ENCODE results near the gene FNDC3B. TPM values are rescaled to one million over a fixed set of nuclear protein-coding genes. Genes with fewer than 3 reads are reported as not detected.

FNDC3B gene
- polyA plus RNA-seq, 2 of the 4 experiments (the other 2 are of a cell fraction) = 29.5 to 33.6 TPM

DNA sequence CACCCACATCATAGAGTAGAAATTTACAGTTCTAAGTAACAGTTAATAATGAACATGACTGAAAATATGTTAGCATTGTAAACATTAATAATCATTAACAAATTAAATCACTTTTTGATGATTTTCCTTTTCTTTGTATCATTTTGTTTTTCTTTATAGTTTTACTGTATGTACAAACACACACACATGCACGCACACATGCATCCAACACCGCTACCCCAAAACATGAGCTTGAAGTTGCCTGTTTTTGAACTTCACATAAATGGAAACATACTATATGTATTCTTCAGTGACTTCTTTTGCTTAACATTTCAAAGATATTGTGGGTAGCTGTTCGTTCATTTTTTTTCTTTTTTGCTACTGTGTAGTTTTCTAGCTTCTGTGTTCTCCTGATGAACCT lies 123.9 kb downstream of the FNDC3B start:
- CTCF ChIA-PET = no interaction called here
- no peak for DNase-seq (ENCODE audit: low read depth in 1 of 2, low spot score in 1 of 2)

DNA sequence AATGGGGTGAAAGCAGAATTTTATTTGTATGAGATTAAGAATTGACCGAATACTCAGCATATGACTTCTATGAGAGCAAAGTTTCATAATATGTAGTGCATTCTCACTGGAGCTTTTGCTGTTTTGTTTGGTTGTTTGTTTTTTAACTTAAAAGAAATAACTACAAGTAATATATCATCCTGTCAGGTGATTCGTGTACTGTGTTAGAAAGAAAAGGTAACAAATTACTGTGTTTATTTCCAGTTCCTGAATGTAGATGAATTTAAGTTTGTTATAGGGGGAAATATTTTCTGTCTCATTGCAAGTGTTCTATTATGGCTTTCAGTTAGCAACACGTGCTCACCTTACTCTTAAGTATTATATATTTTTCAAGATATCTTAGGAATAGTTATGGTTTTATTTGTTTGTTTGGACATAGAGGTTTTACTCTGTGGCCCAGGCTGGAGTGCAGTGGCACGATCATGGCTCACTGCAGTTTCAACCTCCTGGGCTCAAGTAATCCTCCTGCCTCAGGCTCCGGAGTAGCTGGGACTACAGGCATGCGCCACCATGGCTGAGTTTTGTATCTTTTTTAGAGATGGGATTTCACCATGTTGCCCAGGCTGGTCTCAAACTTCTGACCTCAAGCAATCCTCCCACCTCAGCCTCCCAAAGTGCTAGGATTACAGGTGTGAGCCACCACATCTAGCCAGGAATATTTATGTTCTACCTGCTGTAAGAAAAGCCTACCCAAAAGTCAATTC lies 125.4 kb downstream of the FNDC3B start:
- H3K27ac ChIP-seq = peak overlapping the region; percentile 52 to 72; a peak in 5 of 6 replicates
- no peaks in the 10 kb centered on the region for H3K9me3 ChIP-seq
- WGBS (ENCODE audit: missing lambda C conversion rate) = 91% methylated on average over 6 of the region's 6 CpGs
- CTCF ChIA-PET = no interaction called here
- H3K4me3 ChIP-seq = no peak overlapping the region
- FAIRE-seq (no peak), DNase-seq (ENCODE audit: low read depth in 1 of 2, low spot score in 1 of 2) (no peak), ATAC-seq (no peak)
- peaks cover 88% of the 10 kb centered on the region for H3K4me1 ChIP-seq
- TF ChIP-seq, protein P1, sequence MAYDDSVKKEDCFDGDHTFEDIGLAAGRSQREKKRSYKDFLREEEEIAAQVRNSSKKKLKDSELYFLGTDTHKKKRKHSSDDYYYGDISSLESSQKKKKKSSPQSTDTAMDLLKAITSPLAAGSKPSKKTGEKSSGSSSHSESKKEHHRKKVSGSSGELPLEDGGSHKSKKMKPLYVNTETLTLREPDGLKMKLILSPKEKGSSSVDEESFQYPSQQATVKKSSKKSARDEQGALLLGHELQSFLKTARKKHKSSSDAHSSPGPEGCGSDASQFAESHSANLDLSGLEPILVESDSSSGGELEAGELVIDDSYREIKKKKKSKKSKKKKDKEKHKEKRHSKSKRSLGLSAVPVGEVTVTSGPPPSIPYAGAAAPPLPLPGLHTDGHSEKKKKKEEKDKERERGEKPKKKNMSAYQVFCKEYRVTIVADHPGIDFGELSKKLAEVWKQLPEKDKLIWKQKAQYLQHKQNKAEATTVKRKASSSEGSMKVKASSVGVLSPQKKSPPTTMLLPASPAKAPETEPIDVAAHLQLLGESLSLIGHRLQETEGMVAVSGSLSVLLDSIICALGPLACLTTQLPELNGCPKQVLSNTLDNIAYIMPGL (CRISPR knock-in tag; IDR thresholded peaks at IDR 0.05; ENCODE audit: borderline replicate concordance) = no peak
- no peak overlapping the region; the same call in 2 of the 3 replicates for H3K4me2 ChIP-seq
- POLR2A ChIA-PET = no interaction called here

More for the DNA sequence above, 123.9 kb downstream of the FNDC3B start:
- H3K4me1 ChIP-seq = peaks cover 88% of the 10 kb centered on the region
- FAIRE-seq = no peak
- ATAC-seq = no peak
- no peaks in the 10 kb centered on the region for H3K9me3 ChIP-seq
- no peak overlapping the region for H3K4me3 ChIP-seq
- WGBS (ENCODE audit: missing lambda C conversion rate) = 89% methylated on average over 3 of the region's 3 CpGs
- peak overlapping the region; percentile 52 to 74 for H3K27ac ChIP-seq
- POLR2A ChIA-PET = no interaction called here
- H3K4me2 ChIP-seq = no peak overlapping the region; the same call in 2 of the 3 replicates
- TF ChIP-seq EHF (CRISPR knock-in tag; IDR thresholded peaks at IDR 0.05) (no peak), SREBF2 (IDR thresholded peaks at IDR 0.05) (no peak)

DNA sequence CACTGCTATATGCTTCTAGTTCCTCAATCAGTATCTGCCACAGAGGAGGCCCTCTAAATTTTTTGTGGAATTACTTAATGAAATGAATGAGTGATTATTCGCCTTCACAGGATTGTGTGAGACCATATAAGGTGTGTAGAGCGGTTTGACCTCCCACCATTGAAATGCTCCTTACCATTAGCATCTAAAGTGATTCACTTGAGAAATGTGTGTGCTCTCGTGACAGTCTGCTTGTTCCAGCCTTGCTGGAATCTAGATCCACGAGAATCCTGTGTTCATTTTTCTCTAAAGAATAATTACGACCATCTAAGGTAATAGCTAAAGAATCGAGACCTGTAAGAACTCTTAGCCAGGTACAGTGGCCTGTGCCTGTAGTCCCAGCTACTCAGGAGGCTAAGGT lies 126.9 kb downstream of the FNDC3B start:
- CTCF ChIA-PET = no interaction called here
- H3K9me3 ChIP-seq = no peaks in the 10 kb centered on the region
- no peak overlapping the region for H3K4me3 ChIP-seq
- WGBS (ENCODE audit: missing lambda C conversion rate) = 85% methylated on average over 6 of the region's 6 CpGs
- H3K4me2 ChIP-seq = no peak overlapping the region
- FAIRE-seq = no peak
- ATAC-seq = no peak
- peaks cover 88% of the 10 kb centered on the region for H3K4me1 ChIP-seq
- TF ChIP-seq HEYL (CRISPR knock-in tag; IDR thresholded peaks at IDR 0.05) (no peak), CBX8 (IDR thresholded peaks at IDR 0.05) (no peak), ESRRA (IDR thresholded peaks at IDR 0.05; ENCODE audit: borderline replicate concordance, low read length) (no peak), GATA3 (IDR thresholded peaks at IDR 0.05; ENCODE audit: borderline replicate concordance) (no peak), EP300 (IDR thresholded peaks at IDR 0.05) (no peak), HOXB13 (CRISPR knock-in tag; IDR thresholded peaks at IDR 0.05; ENCODE audit: low read depth) (no peak)
- TF ChIP-seq, protein P2, sequence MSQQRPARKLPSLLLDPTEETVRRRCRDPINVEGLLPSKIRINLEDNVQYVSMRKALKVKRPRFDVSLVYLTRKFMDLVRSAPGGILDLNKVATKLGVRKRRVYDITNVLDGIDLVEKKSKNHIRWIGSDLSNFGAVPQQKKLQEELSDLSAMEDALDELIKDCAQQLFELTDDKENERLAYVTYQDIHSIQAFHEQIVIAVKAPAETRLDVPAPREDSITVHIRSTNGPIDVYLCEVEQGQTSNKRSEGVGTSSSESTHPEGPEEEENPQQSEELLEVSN (IDR thresholded peaks at IDR 0.05; ENCODE audit: borderline replicate concordance, low read depth) = no peak
- DNase-seq (ENCODE audit: low read depth in 1 of 2, low spot score in 1 of 2) = no peak
- POLR2A ChIA-PET = interaction anchor here (0.7 kb wide), 1 partner anchor 15 kb away, joined by 4 read pairs; no protein-coding TSS in a partner anchor
- peak overlapping the region; percentile 87 to 92 for H3K27ac ChIP-seq

DNA sequence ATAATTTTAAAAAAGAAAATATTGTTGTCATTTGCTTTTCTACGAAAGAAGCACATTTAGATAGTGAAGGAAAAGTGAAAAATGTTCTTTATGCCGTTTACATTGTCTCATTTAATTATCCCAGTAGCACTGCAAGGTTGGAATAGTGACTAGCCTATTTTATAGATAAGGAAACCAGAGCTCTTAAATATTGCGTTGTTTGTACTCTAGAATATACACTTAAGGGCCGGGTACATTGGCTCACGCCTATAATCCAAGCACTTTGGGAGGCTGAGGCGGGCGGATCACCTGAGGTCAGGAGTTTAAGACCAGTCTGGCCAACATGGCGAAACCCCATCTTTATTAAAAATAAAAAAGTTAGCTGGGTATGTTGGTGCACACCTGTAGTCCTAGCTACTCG lies 127.5 kb downstream of the FNDC3B start:
- ATAC-seq (no peak), DNase-seq (ENCODE audit: low read depth in 1 of 2, low spot score in 1 of 2) (no peak), FAIRE-seq (no peak)
- H3K4me3 ChIP-seq = no peak overlapping the region
- peaks cover 90% of the 10 kb centered on the region for H3K4me1 ChIP-seq
- ChIA-PET POLR2A (no interaction called here), CTCF (interaction anchor here (2.5 kb wide), 1 partner anchor 13 kb away, joined by 10 read pairs; no protein-coding TSS in a partner anchor)
- 88% methylated on average over 9 of the region's 9 CpGs for WGBS (ENCODE audit: missing lambda C conversion rate)
- peak overlapping the region; percentile 87 to 92 for H3K27ac ChIP-seq
- H3K4me2 ChIP-seq = no peak overlapping the region
- H3K9me3 ChIP-seq = no peaks in the 10 kb centered on the region
- TF ChIP-seq, protein P3, sequence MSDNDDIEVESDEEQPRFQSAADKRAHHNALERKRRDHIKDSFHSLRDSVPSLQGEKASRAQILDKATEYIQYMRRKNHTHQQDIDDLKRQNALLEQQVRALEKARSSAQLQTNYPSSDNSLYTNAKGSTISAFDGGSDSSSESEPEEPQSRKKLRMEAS (IDR thresholded peaks at IDR 0.05) = no peak
- TF ChIP-seq MAFK (IDR thresholded peaks at IDR 0.05; ENCODE audit: partially characterized antibody) (no peak), KDM5A (IDR thresholded peaks at IDR 0.05) (no peak), ZSCAN20 (CRISPR knock-in tag; IDR thresholded peaks at IDR 0.05) (no peak), TFCP2L1 (CRISPR knock-in tag; IDR thresholded peaks at IDR 0.05) (no peak)
- TF ChIP-seq, protein P4, sequence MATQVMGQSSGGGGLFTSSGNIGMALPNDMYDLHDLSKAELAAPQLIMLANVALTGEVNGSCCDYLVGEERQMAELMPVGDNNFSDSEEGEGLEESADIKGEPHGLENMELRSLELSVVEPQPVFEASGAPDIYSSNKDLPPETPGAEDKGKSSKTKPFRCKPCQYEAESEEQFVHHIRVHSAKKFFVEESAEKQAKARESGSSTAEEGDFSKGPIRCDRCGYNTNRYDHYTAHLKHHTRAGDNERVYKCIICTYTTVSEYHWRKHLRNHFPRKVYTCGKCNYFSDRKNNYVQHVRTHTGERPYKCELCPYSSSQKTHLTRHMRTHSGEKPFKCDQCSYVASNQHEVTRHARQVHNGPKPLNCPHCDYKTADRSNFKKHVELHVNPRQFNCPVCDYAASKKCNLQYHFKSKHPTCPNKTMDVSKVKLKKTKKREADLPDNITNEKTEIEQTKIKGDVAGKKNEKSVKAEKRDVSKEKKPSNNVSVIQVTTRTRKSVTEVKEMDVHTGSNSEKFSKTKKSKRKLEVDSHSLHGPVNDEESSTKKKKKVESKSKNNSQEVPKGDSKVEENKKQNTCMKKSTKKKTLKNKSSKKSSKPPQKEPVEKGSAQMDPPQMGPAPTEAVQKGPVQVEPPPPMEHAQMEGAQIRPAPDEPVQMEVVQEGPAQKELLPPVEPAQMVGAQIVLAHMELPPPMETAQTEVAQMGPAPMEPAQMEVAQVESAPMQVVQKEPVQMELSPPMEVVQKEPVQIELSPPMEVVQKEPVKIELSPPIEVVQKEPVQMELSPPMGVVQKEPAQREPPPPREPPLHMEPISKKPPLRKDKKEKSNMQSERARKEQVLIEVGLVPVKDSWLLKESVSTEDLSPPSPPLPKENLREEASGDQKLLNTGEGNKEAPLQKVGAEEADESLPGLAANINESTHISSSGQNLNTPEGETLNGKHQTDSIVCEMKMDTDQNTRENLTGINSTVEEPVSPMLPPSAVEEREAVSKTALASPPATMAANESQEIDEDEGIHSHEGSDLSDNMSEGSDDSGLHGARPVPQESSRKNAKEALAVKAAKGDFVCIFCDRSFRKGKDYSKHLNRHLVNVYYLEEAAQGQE (IDR thresholded peaks at IDR 0.05) = no peak
- TF ChIP-seq, protein P5, sequence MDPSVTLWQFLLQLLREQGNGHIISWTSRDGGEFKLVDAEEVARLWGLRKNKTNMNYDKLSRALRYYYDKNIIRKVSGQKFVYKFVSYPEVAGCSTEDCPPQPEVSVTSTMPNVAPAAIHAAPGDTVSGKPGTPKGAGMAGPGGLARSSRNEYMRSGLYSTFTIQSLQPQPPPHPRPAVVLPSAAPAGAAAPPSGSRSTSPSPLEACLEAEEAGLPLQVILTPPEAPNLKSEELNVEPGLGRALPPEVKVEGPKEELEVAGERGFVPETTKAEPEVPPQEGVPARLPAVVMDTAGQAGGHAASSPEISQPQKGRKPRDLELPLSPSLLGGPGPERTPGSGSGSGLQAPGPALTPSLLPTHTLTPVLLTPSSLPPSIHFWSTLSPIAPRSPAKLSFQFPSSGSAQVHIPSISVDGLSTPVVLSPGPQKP (IDR thresholded peaks at IDR 0.05; ENCODE audit: low read depth, low read length) = no peak
- TF ChIP-seq, protein P2 (IDR thresholded peaks at IDR 0.05; ENCODE audit: borderline replicate concordance, low read depth) = no peak
- TF ChIP-seq, protein P1 (CRISPR knock-in tag; IDR thresholded peaks at IDR 0.05; ENCODE audit: borderline replicate concordance) = no peak

Measured in A549 (cell line).